B cell (primary cell): Measurements from ENCODE around the gene PSMB3. TPM values are rescaled to one million over a fixed set of nuclear protein-coding genes. Genes with fewer than 3 reads are reported as not detected.

Source experiments
- ATAC-seq: fragments of 200-7000 bp; cut with Tn5 transposase; one replicate; pipeline ENCODE4 v1.10.0; 2021; ENCODE audit warnings: low read depth, mild to moderate bottlenecking, moderate number of reproducible peaks, moderate library complexity
- CTCF ChIA-PET: fragments of 350-600 bp; sonication (Branson Sonifier 250); formaldehyde crosslinking; loops from one replicate; lab custom pipeline; 2021; ENCODE audit warnings: antibody characterized with exemption, inconsistent platforms; lab: Charles Lee
- POLR2A ChIA-PET: fragments of 350-600 bp; sonication (Branson Sonifier 250); formaldehyde crosslinking; loops from one replicate; lab custom pipeline; 2021; ENCODE audit warnings: antibody characterized with exemption; lab: Charles Lee
- DNase-seq: peaks from one replicate; pipeline ENCODE4 v3.0.0; 2013
- H2AFZ ChIP-seq: 2 replicates; pipeline ENCODE4 v1.6.1; 2012; ENCODE audit warnings: mild to moderate bottlenecking, low read depth, low read length; ENCODE audit not compliant: insufficient read depth, poor library complexity, severe bottlenecking
- H3K27ac ChIP-seq, 2 donors: 1 replicate in 1 of 2; 2 replicates in 1 of 2; pipeline ENCODE4 v1.5.1; 2012 to 2013; ENCODE audit warnings: low read length in 2 of 2, mild to moderate bottlenecking in 2 of 2, moderate library complexity in 1 of 2
- H3K27me3 ChIP-seq, 4 experiments: fragments of 200-600 bp in 1 of 4; sonication (generic) in 1 of 4; replicated peaks in 1 of 4; 1 replicate in 2 of 4; 2 replicates in 2 of 4; pipeline versions ENCODE4 v1.6.1 to v1.7.0; 2013 to 2016; ENCODE audit warnings: low read length in 3 of 4, mild to moderate bottlenecking in 2 of 4, mixed read lengths in 1 of 4, moderate library complexity in 1 of 4; ENCODE audit not compliant: insufficient read depth in 4 of 4, control insufficient read depth in 3 of 4; ENCODE audit errors: control extremely low read depth in 1 of 4
- H3K36me3 ChIP-seq, 2 experiments: replicated peaks in 1 of 2; 1 replicate in 1 of 2; 2 replicates in 1 of 2; pipeline versions ENCODE4 v1.6.1 to v1.7.1; 2013; ENCODE audit warnings: low read length in 1 of 2; ENCODE audit not compliant: insufficient read depth in 2 of 2, control insufficient read depth in 1 of 2; ENCODE audit errors: control extremely low read depth in 1 of 2, extremely low read depth in 1 of 2
- H3K4me1 ChIP-seq, 2 donors: fragments of 200-600 bp in 1 of 2; sonication (generic) in 1 of 2; 1 replicate in 1 of 2; 2 replicates in 1 of 2; pipeline versions ENCODE4 v1.5.1 to v1.6.1; 2013 to 2017; ENCODE audit warnings: low read length in 2 of 2; ENCODE audit not compliant: control insufficient read depth in 2 of 2, insufficient read depth in 2 of 2
- H3K4me2 ChIP-seq: replicated peaks from 2 replicates; pipeline ENCODE3; 2012; ENCODE audit warnings: mild to moderate bottlenecking, low read depth, low read length; ENCODE audit not compliant: poor library complexity, severe bottlenecking
- H3K4me3 ChIP-seq, 5 experiments: fragments of 200-600 bp in 1 of 5; sonication (generic) in 1 of 5; 1 replicate in 3 of 5; 2 replicates in 2 of 5; pipeline versions ENCODE4 v1.5.1 to v1.7.0; 2011 to 2016; ENCODE audit warnings: low read length in 4 of 5, mild to moderate bottlenecking in 4 of 5, low read depth in 2 of 5, control low read depth in 1 of 5, moderate library complexity in 1 of 5; ENCODE audit not compliant: insufficient read depth in 1 of 5; ENCODE audit errors: control extremely low read depth in 1 of 5, extremely low read depth in 1 of 5
- H3K79me2 ChIP-seq: fragments of 200-600 bp; sonication (generic); one replicate; pipeline ENCODE4 v1.6.0; 2016; ENCODE audit warnings: low read length; ENCODE audit not compliant: control insufficient read depth, insufficient read depth
- H3K9ac ChIP-seq: fragments of 200-600 bp; sonication (generic); 2 replicates; pipeline ENCODE4 v1.6.1; 2017; ENCODE audit warnings: mild to moderate bottlenecking, low read length, moderate library complexity
- H3K9me3 ChIP-seq, 3 donors: one replicate each; pipeline versions ENCODE4 v1.6.1 to v1.7.1; 2013; ENCODE audit warnings: low read length in 2 of 3; ENCODE audit not compliant: control insufficient read depth in 2 of 3, insufficient read depth in 1 of 3; ENCODE audit errors: control extremely low read depth in 1 of 3
- H4K20me1 ChIP-seq: 2 replicates; pipeline ENCODE4 v1.6.0; 2012; ENCODE audit warnings: mild to moderate bottlenecking, low read length; ENCODE audit not compliant: insufficient read depth, control insufficient read depth, poor library complexity, severe bottlenecking
- H3K27ac Mint-ChIP-seq: one replicate; pipeline ENCODE4 v1.8.0; 2021; ENCODE audit warnings: mixed read lengths
- H3K27me3 Mint-ChIP-seq: one replicate; pipeline ENCODE4 v1.8.0; 2021; ENCODE audit warnings: mixed read lengths
- H3K4me1 Mint-ChIP-seq: one replicate; pipeline ENCODE4 v1.8.0; 2021; ENCODE audit warnings: mixed read lengths
- H3K4me3 Mint-ChIP-seq: one replicate; pipeline ENCODE4 v1.8.0; 2021; ENCODE audit warnings: mixed read lengths
- H3K9me3 Mint-ChIP-seq: one replicate; pipeline ENCODE4 v1.8.0; 2022; ENCODE audit warnings: mixed read lengths; ENCODE audit not compliant: insufficient read depth
- EZH2 ChIP-seq: IDR thresholded peaks from 2 replicates; pipeline ENCODE4 v1.6.1; 2012; ENCODE audit warnings: borderline replicate concordance, low read depth, mild to moderate bottlenecking, moderate library complexity, low read length; ENCODE audit not compliant: insufficient read depth, poor library complexity, severe bottlenecking
- WGBS: methylation state at CpG from one replicate; pipeline ENCODE4 v1.1.5; 2013; ENCODE audit warnings: missing lambda C conversion rate; ENCODE audit not compliant: insufficient coverage; 5-methylcytosine and 5-hydroxymethylcytosine counted together
- intact Hi-C: fragments of 100-400 bp; cut with micrococcal nuclease; formaldehyde crosslinking; loops from one replicate; pipeline ENCODE4 v1.10.0; 2022
- polyA plus RNA-seq: library from polyadenylated mRNA; depleted of rRNA; stranded (reverse); fragments of >200 nt; gene quantifications from 2 replicates; pipeline ENCODE4 v1.2.3, GENCODE V29; 2012
- total RNA-seq, 2 donors: library from RNA; stranded (reverse); fragments of 120-200 nt in 1 of 2; gene quantifications; 1 replicate in 1 of 2; 2 replicates in 1 of 2; pipeline versions ENCODE4 v1.2.3 to v1.2.4, GENCODE V29; 2013 to 2022
- TF ChIP-seq, protein P1 (sequence below): fragments of 200-600 bp; IDR thresholded peaks from one replicate; pipeline ENCODE4 v1.8.0; 2022; ENCODE audit warnings: antibody characterized with exemption, mild to moderate bottlenecking

PSMB3 gene
- total and polyA plus RNA-seq, 2 donors (not counting 1 experiment from before 2014, with no cell fraction given) = 109 to 184 TPM

DNA sequence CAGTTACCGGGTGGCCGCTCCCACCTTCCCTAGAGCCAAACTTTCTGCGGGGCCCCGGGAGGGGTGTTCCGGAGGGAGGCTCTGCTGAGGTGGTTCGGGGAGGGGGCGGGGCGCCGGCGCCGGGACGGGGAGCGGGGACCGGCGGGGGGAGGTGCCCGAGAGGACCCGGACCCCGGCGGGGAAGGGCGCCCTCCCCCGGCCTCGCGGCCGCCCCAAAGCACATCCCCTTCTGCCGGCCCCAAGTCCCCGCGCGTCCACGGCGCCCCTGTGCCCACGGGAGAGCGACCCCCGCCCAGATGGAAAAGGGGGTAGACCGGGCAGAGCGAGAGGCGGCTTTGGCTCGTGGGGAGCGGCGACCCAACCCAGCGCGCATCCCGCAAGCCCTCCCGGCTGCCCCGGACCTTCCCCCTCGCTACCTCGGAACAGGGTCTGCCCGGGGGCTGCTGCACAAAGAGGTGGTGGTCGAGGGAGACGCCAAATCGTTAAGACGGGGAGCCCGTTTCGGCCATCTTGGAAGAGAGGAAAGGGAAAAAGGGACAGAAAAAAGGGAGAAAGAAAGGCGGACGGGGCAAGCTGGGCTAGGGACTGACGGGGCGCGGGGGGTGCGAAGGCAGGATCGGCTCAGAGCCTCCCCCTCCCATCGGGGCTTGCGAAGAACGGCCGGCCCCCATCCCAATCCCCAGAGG lies 4.9 kb upstream of the PSMB3 start:
- DNase-seq = peak; percentile 56
- WGBS = under 1% methylated on average over 51 of the region's 64 CpGs

More for the DNA sequence above, 4.9 kb upstream of the PSMB3 start:
- Histone ChIP-seq H3K9me3 (peaks cover 0 to 9% (median 0%) of the 10 kb centered on the region in 3 donors), H3K4me1 (peaks cover 58 to 67% of the 10 kb centered on the region in 2 donors), H3K27ac (no peak overlapping the region), H4K20me1 (peaks cover 13% of the 10 kb centered on the region), H2AFZ (peak overlapping the region; percentile 53), H3K79me2 (peaks cover 5% of the 10 kb centered on the region), H3K9ac (peak overlapping the region; percentile 66), H3K4me2 (peak overlapping the region; percentile 79), H3K4me3 (peak overlapping the region; percentile 18 to 65 (median 51)), H3K27me3 (peaks cover 0 to 50% (median 25%) of the 10 kb centered on the region in 4 experiments), H3K36me3 (no peaks in the 10 kb centered on the region)
- peak overlapping the region; percentile 92 for H3K4me3 Mint-ChIP-seq
- CTCF ChIA-PET = no interaction called here
- POLR2A ChIA-PET = interaction anchor here (0.6 kb wide), 1 partner anchor 47 kb away, joined by 5 read pairs; no protein-coding TSS in a partner anchor
- intact Hi-C loops = loop anchor here (1.0 kb wide), 1 partner anchor 73 kb away; the partner anchor contains the start of gene EPOP
- peaks cover 33% of the 10 kb centered on the region for H3K27me3 Mint-ChIP-seq
- H3K4me1 Mint-ChIP-seq = peaks cover 44% of the 10 kb centered on the region
- H3K27ac Mint-ChIP-seq = peak overlapping the region; percentile 28
- no peak for ATAC-seq
- no peaks in the 10 kb centered on the region for H3K9me3 Mint-ChIP-seq
- TF ChIP-seq EZH2 = peak; percentile 93
- TF ChIP-seq, protein P1, sequence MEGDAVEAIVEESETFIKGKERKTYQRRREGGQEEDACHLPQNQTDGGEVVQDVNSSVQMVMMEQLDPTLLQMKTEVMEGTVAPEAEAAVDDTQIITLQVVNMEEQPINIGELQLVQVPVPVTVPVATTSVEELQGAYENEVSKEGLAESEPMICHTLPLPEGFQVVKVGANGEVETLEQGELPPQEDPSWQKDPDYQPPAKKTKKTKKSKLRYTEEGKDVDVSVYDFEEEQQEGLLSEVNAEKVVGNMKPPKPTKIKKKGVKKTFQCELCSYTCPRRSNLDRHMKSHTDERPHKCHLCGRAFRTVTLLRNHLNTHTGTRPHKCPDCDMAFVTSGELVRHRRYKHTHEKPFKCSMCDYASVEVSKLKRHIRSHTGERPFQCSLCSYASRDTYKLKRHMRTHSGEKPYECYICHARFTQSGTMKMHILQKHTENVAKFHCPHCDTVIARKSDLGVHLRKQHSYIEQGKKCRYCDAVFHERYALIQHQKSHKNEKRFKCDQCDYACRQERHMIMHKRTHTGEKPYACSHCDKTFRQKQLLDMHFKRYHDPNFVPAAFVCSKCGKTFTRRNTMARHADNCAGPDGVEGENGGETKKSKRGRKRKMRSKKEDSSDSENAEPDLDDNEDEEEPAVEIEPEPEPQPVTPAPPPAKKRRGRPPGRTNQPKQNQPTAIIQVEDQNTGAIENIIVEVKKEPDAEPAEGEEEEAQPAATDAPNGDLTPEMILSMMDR = no peak
